Uterus (tissue), 2 donors: ENCODE measurements around the gene LGALS9B.
"Not testable (repeated sequence)": the region's sequence is repeated elsewhere in the genome, so short reads cannot be mapped to it uniquely, and the experiment has no call there.

ENCODE experiments used
- CTCF ChIP-seq, 4 experiments: fragments of 200-600 bp in 2 of 4; fragments of 450-650 bp in 2 of 4; sonication (generic) in 2 of 4; IDR thresholded peaks; one replicate each; pipeline ENCODE4 v1.5.1; 2016 to 2019; ENCODE audit warnings: antibody characterized with exemption in 4 of 4, mild to moderate bottlenecking in 2 of 4, moderate library complexity in 1 of 4
- POLR2A ChIP-seq, 2 donors: fragments of 450-650 bp; IDR thresholded peaks; one replicate each; pipeline ENCODE4 v1.6.1; 2016; ENCODE audit warnings: antibody characterized with exemption in 2 of 2, mild to moderate bottlenecking in 1 of 2, moderate library complexity in 1 of 2

- TF ChIP-seq CTCF, POLR2A (IDR thresholded peaks at IDR 0.05): not testable (repeated sequence)
These were observed 12.7 kb upstream of the LGALS9B start for GRCh38 chr17:20479889-20480591.
